KMS-11 (cell line): Measurements from ENCODE around the gene ARFGEF3.

ENCODE experiments used
- H2AFZ ChIP-seq: fragments of 200-600 bp; sonication (generic); 2 replicates; pipeline ENCODE4 v1.6.1; 2016; ENCODE audit warnings: antibody characterized with exemption, mixed run types, low read depth
- H3K27ac ChIP-seq: fragments of 200-600 bp; sonication (generic); 2 replicates; pipeline ENCODE4 v1.6.1; 2016; ENCODE audit warnings: mild to moderate bottlenecking, mixed run types
- H3K27me3 ChIP-seq: fragments of 200-600 bp; sonication (generic); 2 replicates; pipeline ENCODE4 v1.6.1; 2017; ENCODE audit warnings: mild to moderate bottlenecking, low read depth, mixed run types, moderate library complexity; ENCODE audit not compliant: insufficient read depth
- H3K36me3 ChIP-seq: fragments of 200-600 bp; sonication (generic); 2 replicates; pipeline ENCODE4 v1.6.1; 2017; ENCODE audit warnings: mild to moderate bottlenecking, mixed run types; ENCODE audit not compliant: insufficient read depth
- H3K4me1 ChIP-seq: fragments of 200-600 bp; sonication (generic); 2 replicates; pipeline ENCODE4 v1.6.1; 2016; ENCODE audit warnings: mild to moderate bottlenecking, low read depth, mixed run types; ENCODE audit not compliant: poor library complexity, severe bottlenecking
- H3K4me2 ChIP-seq: fragments of 200-600 bp; sonication (generic); 2 replicates; pipeline ENCODE4 v1.7.0; 2016; ENCODE audit warnings: mild to moderate bottlenecking, mixed run types
- H3K4me3 ChIP-seq: fragments of 200-600 bp; sonication (generic); IDR thresholded peaks from 2 replicates; pipeline ENCODE4 v1.6.1; 2017; ENCODE audit warnings: low read depth, low read length, mixed read lengths; ENCODE audit not compliant: insufficient read depth
- H3K79me2 ChIP-seq: fragments of 200-600 bp; sonication (generic); 2 replicates; pipeline ENCODE4 v1.6.1; 2016; ENCODE audit warnings: low read depth, mixed run types; ENCODE audit not compliant: insufficient read depth
- H3K9ac ChIP-seq: fragments of 200-600 bp; sonication (generic); 2 replicates; pipeline ENCODE4 v1.6.1; 2016; ENCODE audit warnings: mild to moderate bottlenecking, mixed run types
- H4K20me1 ChIP-seq: fragments of 200-600 bp; sonication (generic); 2 replicates; pipeline ENCODE4 v1.6.1; 2016; ENCODE audit warnings: mild to moderate bottlenecking, mixed run types; ENCODE audit not compliant: insufficient read depth
- CTCF ChIP-seq: fragments of 200-600 bp; sonication (generic); conservative IDR thresholded peaks from 2 replicates; pipeline ENCODE4 v1.6.1; 2017; ENCODE audit warnings: low read depth, mild to moderate bottlenecking, antibody characterized with exemption, low read length, moderate library complexity, mixed read lengths

Gene ARFGEF3

DNA sequence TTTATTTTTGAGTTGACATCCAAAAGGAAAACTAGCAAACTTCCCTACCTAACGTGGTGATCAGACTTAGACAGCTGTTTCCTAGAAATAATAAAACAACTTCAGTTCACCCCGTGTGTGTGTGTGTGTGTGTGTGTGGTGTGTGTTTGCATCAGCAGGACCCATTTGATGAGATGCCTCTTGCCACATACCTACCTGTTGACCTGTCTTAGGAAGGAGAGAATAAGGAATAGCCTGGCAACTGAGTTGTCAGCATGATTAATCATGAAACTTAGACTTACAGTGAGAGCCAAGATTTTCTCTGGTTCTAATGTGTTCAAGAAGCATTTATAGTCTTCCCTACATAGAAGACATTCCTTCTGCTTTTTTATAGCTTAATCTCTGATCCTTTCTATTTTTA is 72.6 kb downstream of the ARFGEF3 start:
- Histone ChIP-seq H3K4me2 (no peak overlapping the region), H3K27me3 (no peaks in the 10 kb centered on the region), H3K4me3 (no peak overlapping the region), H3K9ac (no peak overlapping the region), H3K27ac (no peak overlapping the region), H4K20me1 (no peaks in the 10 kb centered on the region), H3K4me1 (no peaks in the 10 kb centered on the region), H3K36me3 (no peaks in the 10 kb centered on the region), H2AFZ (no peak overlapping the region), H3K79me2 (no peaks in the 10 kb centered on the region)
- TF ChIP-seq CTCF = no peak

DNA sequence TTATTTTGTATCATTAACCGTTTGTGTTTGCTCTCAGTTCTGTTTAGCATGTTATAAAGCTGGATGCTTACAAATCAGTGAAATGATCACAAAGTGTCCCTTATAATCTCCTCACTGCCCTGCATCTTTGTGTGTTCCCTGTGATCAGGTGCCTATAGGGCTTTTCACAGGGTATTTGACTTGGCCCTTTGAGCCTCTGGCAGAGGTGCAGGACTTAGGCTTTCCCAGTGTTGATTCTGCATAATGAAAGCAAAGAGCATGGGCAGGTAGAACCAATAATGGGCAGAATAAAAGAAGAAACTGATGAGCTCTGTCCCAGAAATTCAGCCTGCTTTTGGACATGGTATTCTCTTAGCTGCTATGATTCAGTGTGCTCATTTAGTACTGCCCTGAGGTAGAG is 73.5 kb downstream of the ARFGEF3 start:
- no peaks in the 10 kb centered on the region for H3K4me1 ChIP-seq
- H3K79me2 ChIP-seq = no peaks in the 10 kb centered on the region
- H4K20me1 ChIP-seq = no peaks in the 10 kb centered on the region
- no peak overlapping the region for H2AFZ ChIP-seq
- no peak overlapping the region for H3K4me3 ChIP-seq
- no peak overlapping the region for H3K4me2 ChIP-seq
- no peaks in the 10 kb centered on the region for H3K27me3 ChIP-seq
- no peak overlapping the region for H3K27ac ChIP-seq
- no peak for TF ChIP-seq CTCF
- no peaks in the 10 kb centered on the region for H3K36me3 ChIP-seq
- H3K9ac ChIP-seq = no peak overlapping the region

- no peak overlapping the region for H3K27ac ChIP-seq
- TF ChIP-seq CTCF = no peak
- no peak overlapping the region for H3K4me3 ChIP-seq
- H4K20me1 ChIP-seq = no peaks in the 10 kb centered on the region
- no peaks in the 10 kb centered on the region for H3K27me3 ChIP-seq
- H3K9ac ChIP-seq = no peak overlapping the region
- H3K4me2 ChIP-seq = no peak overlapping the region
- no peaks in the 10 kb centered on the region for H3K4me1 ChIP-seq
- H3K79me2 ChIP-seq = no peaks in the 10 kb centered on the region
- H2AFZ ChIP-seq = no peak overlapping the region
- H3K36me3 ChIP-seq = no peaks in the 10 kb centered on the region
These were observed 74.0 kb downstream of the ARFGEF3 start for GRCh38 chr6:138235693-138236092.

GRCh38 chr6:138237463-138237862 is 75.7 kb downstream of the ARFGEF3 start:
- no peaks in the 10 kb centered on the region for H4K20me1 ChIP-seq
- no peak overlapping the region for H3K4me3 ChIP-seq
- H2AFZ ChIP-seq = no peak overlapping the region
- no peaks in the 10 kb centered on the region for H3K4me1 ChIP-seq
- no peak overlapping the region for H3K27ac ChIP-seq
- no peak overlapping the region for H3K4me2 ChIP-seq
- no peaks in the 10 kb centered on the region for H3K27me3 ChIP-seq
- H3K79me2 ChIP-seq = no peaks in the 10 kb centered on the region
- H3K36me3 ChIP-seq = no peaks in the 10 kb centered on the region
- no peak overlapping the region for H3K9ac ChIP-seq
- TF ChIP-seq CTCF = no peak

DNA sequence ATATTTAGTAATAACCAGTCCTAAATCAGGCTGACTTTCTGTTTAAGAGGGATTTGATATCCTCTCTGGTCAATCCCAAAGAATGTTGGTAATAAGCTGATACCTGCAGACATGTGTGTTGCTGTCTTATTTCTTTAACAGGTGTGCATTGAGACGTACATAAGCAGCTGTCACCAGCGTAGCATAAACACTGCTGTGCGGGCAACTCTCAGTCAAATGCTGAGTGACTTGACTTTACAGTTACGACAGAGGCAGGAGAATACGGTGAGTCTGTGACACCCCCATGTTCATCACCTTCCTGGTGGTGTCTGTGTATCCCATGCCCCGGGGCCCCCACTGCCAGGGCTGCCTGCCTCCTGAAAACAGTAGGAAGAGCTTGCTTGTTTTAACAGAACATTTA is 76.6 kb downstream of the ARFGEF3 start:
- Histone ChIP-seq H3K36me3 (no peaks in the 10 kb centered on the region), H3K4me1 (no peaks in the 10 kb centered on the region), H3K27ac (no peak overlapping the region), H3K79me2 (no peaks in the 10 kb centered on the region), H3K27me3 (no peaks in the 10 kb centered on the region), H4K20me1 (no peaks in the 10 kb centered on the region), H3K4me2 (no peak overlapping the region), H3K4me3 (no peak overlapping the region), H2AFZ (no peak overlapping the region), H3K9ac (no peak overlapping the region)
- no peak for TF ChIP-seq CTCF
